Stomach (tissue), 9 donors: ENCODE data around the gene GRIFIN. TPM values are rescaled to one million over a fixed set of nuclear protein-coding genes. Genes with fewer than 3 reads are reported as not detected.

Source experiments
- DNase-seq, 2 donors: peaks; one replicate each; pipeline versions ENCODE4 v3.0.0 to v3.0.0-alpha.2; 2013 to 2019
- H3K27ac ChIP-seq, 5 donors: fragments of 200-600 bp in 4 of 5; sonication (generic) in 4 of 5; one replicate each; pipeline ENCODE4 v1.5.1; 2013 to 2019; ENCODE audit warnings: mild to moderate bottlenecking in 1 of 5, moderate library complexity in 1 of 5
- H3K27me3 ChIP-seq, 3 donors: fragments of 200-600 bp; sonication (generic); one replicate each; pipeline ENCODE4 v1.5.1; 2017 to 2019; ENCODE audit warnings: mixed run types in 1 of 3
- H3K36me3 ChIP-seq, 4 donors: fragments of 200-600 bp; sonication (generic); 1 replicate in 3 of 4; 2 replicates in 1 of 4; pipeline ENCODE4 v1.5.1; 2016 to 2019
- H3K4me1 ChIP-seq, 4 donors: fragments of 200-600 bp; sonication (generic); one replicate each; pipeline ENCODE4 v1.5.1; 2016 to 2019
- H3K4me3 ChIP-seq, 4 donors: fragments of 200-600 bp; sonication (generic) in 3 of 4; one replicate each; pipeline ENCODE4 v1.5.1; 2016 to 2019; ENCODE audit warnings: mild to moderate bottlenecking in 1 of 4
- H3K9me3 ChIP-seq, 4 donors: fragments of 200-600 bp; sonication (generic); one replicate each; pipeline ENCODE4 v1.5.1; 2016 to 2019
- CTCF ChIP-seq, 7 experiments: fragments of 450-650 bp in 4 of 7; fragments of 200-600 bp in 3 of 7; sonication (generic) in 3 of 7; IDR thresholded peaks; one replicate each; pipeline ENCODE4 v1.5.1; 2016 to 2019; ENCODE audit warnings: antibody characterized with exemption in 7 of 7, control low read depth in 2 of 7, mild to moderate bottlenecking in 1 of 7
- EP300 ChIP-seq: sonication (generic); formaldehyde crosslinking; IDR thresholded peaks from one replicate; pipeline ENCODE4 v1.6.1; 2017; ENCODE audit warnings: antibody characterized with exemption
- POLR2A ChIP-seq, 4 donors: fragments of 450-650 bp; IDR thresholded peaks; one replicate each; pipeline ENCODE4 v1.6.1; 2016; ENCODE audit warnings: antibody characterized with exemption in 4 of 4, control low read depth in 2 of 4, mild to moderate bottlenecking in 1 of 4, moderate library complexity in 1 of 4
- POLR2AphosphoS5 ChIP-seq, 3 donors: sonication (generic); formaldehyde crosslinking; IDR thresholded peaks; one replicate each; pipeline ENCODE4 v1.6.1; 2016; ENCODE audit warnings: antibody characterized with exemption in 3 of 3
- WGBS, 5 donors: extraction: QIAGEN DNeasy Blood & Tissue Kit in 3 of 5; methylation state at CpG; one replicate each; pipeline versions ENCODE4 v1.1.5 to v1.1.7; 2013 to 2018; 5-methylcytosine and 5-hydroxymethylcytosine counted together
- intact Hi-C: fragments of 100-400 bp; cut with DNase I; formaldehyde crosslinking; loops from one replicate; pipeline ENCODE4 v1.15.1; 2023; ENCODE audit warnings: low total_unique reads
- polyA plus RNA-seq, 3 donors: library from polyadenylated mRNA; stranded (reverse); fragments of 200-250 nt; gene quantifications; one replicate each; pipeline ENCODE4 v1.2.3, GENCODE V29; 2013
- total RNA-seq, 5 donors: library from RNA; depleted of rRNA; stranded (reverse); fragments of >200 nt; gene quantifications; one replicate each; pipeline versions ENCODE4 v1.1.0 to v1.2.3, GENCODE V29; 2014 to 2016
- donor health status: healthy with polysubstance abuse.
- donor health status: Bipolar disorder and iron deficiency.
- donor health status: healthy.

GRIFIN gene
- total and polyA plus RNA-seq, 8 donors = not detected

GRCh38 chr7:2508327-2509215, 32.4 kb upstream of the GRIFIN start:
- no peaks in the 10 kb centered on the region for H3K27me3 ChIP-seq
- no peak overlapping the region for H3K4me3 ChIP-seq
- TF ChIP-seq POLR2A (IDR thresholded peaks at IDR 0.05) (no peak), EP300 (no peak), CTCF (IDR thresholded peaks at IDR 0.05) (no peak)
- 54 to 63% (median 57%) methylated on average over 36 to 43 of the region's 43 CpGs for WGBS, 5 donors
- H3K27ac ChIP-seq = peak overlapping the region in 4 of 5 donors; percentile 25 to 52 (median 38)
- H3K4me1 ChIP-seq = peaks cover 31 to 57% (median 46%) of the 10 kb centered on the region in 4 donors
- intact Hi-C loops = no loop called here
- no peaks in the 10 kb centered on the region for H3K9me3 ChIP-seq
- H3K36me3 ChIP-seq = no peaks in the 10 kb centered on the region
- peak in 1 of 2 donors; percentile 82 for DNase-seq

GRCh38 chr7:2507917-2508306, 31.7 kb upstream of the GRIFIN start:
- DNase-seq = no peak
- WGBS, 5 donors = 82 to 100% (median 92%) methylated on average over 2 to 6 of the region's 6 CpGs
- intact Hi-C loops = no loop called here
- no peak for TF ChIP-seq EP300
- TF ChIP-seq POLR2AphosphoS5 (IDR thresholded peaks at IDR 0.05) = no peak
- no peak for TF ChIP-seq POLR2A (IDR thresholded peaks at IDR 0.05)
- TF ChIP-seq CTCF (IDR thresholded peaks at IDR 0.05) = no peak
- Histone ChIP-seq H3K36me3 (no peaks in the 10 kb centered on the region), H3K4me3 (no peak overlapping the region), H3K27ac (peak overlapping the region in 4 of 5 donors; percentile 25 to 52 (median 33)), H3K27me3 (no peaks in the 10 kb centered on the region), H3K9me3 (no peaks in the 10 kb centered on the region), H3K4me1 (peaks cover 31 to 54% (median 45%) of the 10 kb centered on the region in 4 donors)

- TF ChIP-seq POLR2A (IDR thresholded peaks at IDR 0.05) = no peak
- TF ChIP-seq CTCF (IDR thresholded peaks at IDR 0.05) = no peak
- TF ChIP-seq POLR2AphosphoS5 (IDR thresholded peaks at IDR 0.05) = no peak
- TF ChIP-seq EP300 = no peak
- H3K36me3 ChIP-seq = no peaks in the 10 kb centered on the region
- intact Hi-C loops = no loop called here
- 86 to 93% (median 90%) methylated on average over 24 to 26 of the region's 26 CpGs for WGBS, 5 donors
- no peak for DNase-seq
- no peaks in the 10 kb centered on the region for H3K27me3 ChIP-seq
- H3K4me1 ChIP-seq = peaks cover 29 to 49% (median 40%) of the 10 kb centered on the region in 4 donors
- H3K9me3 ChIP-seq = no peaks in the 10 kb centered on the region
- H3K27ac ChIP-seq = peak overlapping the region in 1 of 5 donors; percentile 32
- H3K4me3 ChIP-seq = no peak overlapping the region
These were observed 31.2 kb upstream of the GRIFIN start for GRCh38 chr7:2507208-2507916.

DNA sequence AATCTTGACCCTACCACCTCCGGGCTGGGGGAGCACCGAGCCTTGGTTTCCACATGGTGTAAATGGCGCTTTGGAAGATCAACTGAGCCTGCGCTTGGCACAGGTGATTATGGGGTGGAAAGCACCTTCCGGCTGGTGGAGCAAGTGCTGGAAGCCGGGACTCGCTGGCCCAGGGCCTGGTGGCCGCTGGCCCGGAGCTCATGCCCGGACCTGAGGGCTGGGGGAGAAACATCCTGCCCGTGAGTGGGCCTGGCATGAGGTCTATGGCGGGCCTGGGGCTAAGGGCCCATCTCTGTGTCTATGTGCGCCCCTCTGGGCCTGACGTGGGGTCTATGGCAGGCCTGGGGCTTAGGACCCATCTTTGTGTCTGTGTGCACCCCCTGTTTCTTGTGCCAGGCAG, 29.2 kb upstream of the GRIFIN start:
- WGBS, 5 donors = 81 to 85% (median 82%) methylated on average over 5 to 14 of the region's 14 CpGs
- TF ChIP-seq POLR2A (IDR thresholded peaks at IDR 0.05) = no peak
- TF ChIP-seq EP300 = no peak
- no peak for TF ChIP-seq POLR2AphosphoS5 (IDR thresholded peaks at IDR 0.05)
- no peak for TF ChIP-seq CTCF (IDR thresholded peaks at IDR 0.05)
- no peak overlapping the region for H3K4me3 ChIP-seq
- H3K27me3 ChIP-seq = peaks cover 0 to 6% (median 0%) of the 10 kb centered on the region in 3 donors
- H3K36me3 ChIP-seq = no peaks in the 10 kb centered on the region
- no peak overlapping the region for H3K27ac ChIP-seq
- no peak for DNase-seq
- no peaks in the 10 kb centered on the region for H3K9me3 ChIP-seq
- H3K4me1 ChIP-seq = peaks cover 10 to 29% (median 20%) of the 10 kb centered on the region in 4 donors
- intact Hi-C loops = no loop called here
